Upper lobe of right lung (tissue), 1 donor: ENCODE measurements around the gene CDA. TPM values are rescaled to one million over a fixed set of nuclear protein-coding genes. Genes with fewer than 3 reads are reported as not detected.

Experiments
- ATAC-seq: fragments of 200-7000 bp; cut with Tn5 transposase; one replicate; pipeline ENCODE4 v1.9.1; 2020; ENCODE audit warnings: mild to moderate bottlenecking, moderate library complexity
- DNase-seq: peaks from one replicate; pipeline ENCODE4 v3.0.0-alpha.2; 2020
- H3K27ac ChIP-seq: fragments of 200-600 bp; one replicate; pipeline ENCODE4 v1.8.0; 2022
- H3K27me3 ChIP-seq: fragments of 200-600 bp; one replicate; pipeline ENCODE4 v1.8.0; 2022; ENCODE audit warnings: mild to moderate bottlenecking
- H3K36me3 ChIP-seq: fragments of 200-600 bp; one replicate; pipeline ENCODE4 v1.8.0; 2022
- H3K4me1 ChIP-seq: fragments of 200-600 bp; one replicate; pipeline ENCODE4 v1.8.0; 2022
- H3K4me3 ChIP-seq: fragments of 200-600 bp; one replicate; pipeline ENCODE4 v1.8.0; 2022; ENCODE audit warnings: mild to moderate bottlenecking
- H3K9me3 ChIP-seq: fragments of 200-600 bp; one replicate; pipeline ENCODE4 v1.8.0; 2022
- CTCF ChIP-seq: fragments of 200-600 bp; IDR thresholded peaks from one replicate; pipeline ENCODE4 v1.8.0; 2022; ENCODE audit warnings: antibody characterized with exemption
- intact Hi-C: fragments of 100-400 bp; cut with DNase I; formaldehyde crosslinking; loops from one replicate; pipeline ENCODE4 v1.11.0; 2022
- total RNA-seq: library from RNA; stranded (reverse); fragmentation: NEBNext Ultra II Directional; extraction: Animal tissue kit (Norgen Biotek cat#: 25700); gene quantifications from one replicate; pipeline ENCODE4 v1.2.1, GENCODE V29; 2021
- donor health status: DM: no; HTN: yes; CAD: no; lungs with severe emphysema.

CDA gene
- total RNA-seq, 1 donor from 2014 or later: 8.8 TPM

- TF ChIP-seq CTCF: no peak
- Histone ChIP-seq H3K9me3 (no peaks in the 10 kb centered on the region), H3K27ac (no peak overlapping the region), H3K4me1 (no peaks in the 10 kb centered on the region), H3K4me3 (peak overlapping the region; percentile 28), H3K36me3 (no peaks in the 10 kb centered on the region), H3K27me3 (peaks cover 53% of the 10 kb centered on the region)
- ATAC-seq: no peak
- intact Hi-C loops: no loop called here
- DNase-seq: no peak
Observed at GRCh38 chr1:20552728-20553445, 36.0 kb upstream of the CDA start.

GRCh38 chr1:20555025-20555757 lies 33.7 kb upstream of the CDA start:
- intact Hi-C loops: no loop called here
- DNase-seq (no peak), ATAC-seq (no peak)
- Histone ChIP-seq H3K4me1 (no peaks in the 10 kb centered on the region), H3K27ac (no peak overlapping the region), H3K9me3 (no peaks in the 10 kb centered on the region), H3K4me3 (no peak overlapping the region), H3K27me3 (peaks cover 53% of the 10 kb centered on the region), H3K36me3 (no peaks in the 10 kb centered on the region)
- no peak for TF ChIP-seq CTCF

- H3K27ac ChIP-seq: no peak overlapping the region
- no peaks in the 10 kb centered on the region for H3K4me1 ChIP-seq
- H3K4me3 ChIP-seq: no peak overlapping the region
- no peaks in the 10 kb centered on the region for H3K9me3 ChIP-seq
- ATAC-seq: no peak
- intact Hi-C loops: no loop called here
- no peak for DNase-seq
- no peak for TF ChIP-seq CTCF
- H3K27me3 ChIP-seq: peaks cover 49% of the 10 kb centered on the region
- H3K36me3 ChIP-seq: no peaks in the 10 kb centered on the region
Observed at GRCh38 chr1:20555758-20556120, 33.2 kb upstream of the CDA start.

GRCh38 chr1:20558191-20558590 lies 30.7 kb upstream of the CDA start:
- Histone ChIP-seq H3K36me3 (no peaks in the 10 kb centered on the region), H3K4me3 (no peak overlapping the region), H3K9me3 (no peaks in the 10 kb centered on the region), H3K4me1 (no peaks in the 10 kb centered on the region), H3K27me3 (peaks cover 24% of the 10 kb centered on the region), H3K27ac (no peak overlapping the region)
- no peak for TF ChIP-seq CTCF
- intact Hi-C loops: no loop called here
- ATAC-seq (no peak), DNase-seq (no peak)

GRCh38 chr1:20560966-20561365 lies 27.9 kb upstream of the CDA start:
- Histone ChIP-seq H3K27ac (no peak overlapping the region), H3K4me3 (no peak overlapping the region), H3K27me3 (no peaks in the 10 kb centered on the region), H3K4me1 (no peaks in the 10 kb centered on the region), H3K9me3 (no peaks in the 10 kb centered on the region), H3K36me3 (no peaks in the 10 kb centered on the region)
- no peak for TF ChIP-seq CTCF
- no peak for DNase-seq
- no peak for ATAC-seq
- intact Hi-C loops: no loop called here
